ENCODE data around the gene TBL1XR1.
A peak's percentile ranks its signal among the peaks of the same experiment; 100 is the strongest.

The TBL1XR1 gene

GRCh38 chr3:177146646-177147045 lies 50.6 kb downstream of the TBL1XR1 start:
- Histone ChIP-seq H3K9ac (peak overlapping the region; percentile 86; the same call in 1 of the 2 replicates), H3K27ac (peak overlapping the region; percentile 98), H3K36me3 (ENCODE audit: insufficient read depth) (no peaks in the 10 kb centered on the region; the same call in 1 of the 2 replicates), H3K79me2 (ENCODE audit: insufficient read depth, low read depth) (peaks cover 100% of the 10 kb centered on the region), H3K4me1 (ENCODE audit: low read depth, poor library complexity, severe bottlenecking) (peaks cover 99% of the 10 kb centered on the region), H3K4me2 (peak overlapping the region; percentile 94), H3K27me3 (ENCODE audit: insufficient read depth, low read depth) (no peaks in the 10 kb centered on the region), H2AFZ (ENCODE audit: low read depth) (no peak overlapping the region), H4K20me1 (ENCODE audit: insufficient read depth) (peaks cover 27% of the 10 kb centered on the region), H3K4me3 (IDR thresholded peaks at IDR 0.05; ENCODE audit: insufficient read depth, low read depth, low read length) (no peak overlapping the region)
- TF ChIP-seq, protein P1, sequence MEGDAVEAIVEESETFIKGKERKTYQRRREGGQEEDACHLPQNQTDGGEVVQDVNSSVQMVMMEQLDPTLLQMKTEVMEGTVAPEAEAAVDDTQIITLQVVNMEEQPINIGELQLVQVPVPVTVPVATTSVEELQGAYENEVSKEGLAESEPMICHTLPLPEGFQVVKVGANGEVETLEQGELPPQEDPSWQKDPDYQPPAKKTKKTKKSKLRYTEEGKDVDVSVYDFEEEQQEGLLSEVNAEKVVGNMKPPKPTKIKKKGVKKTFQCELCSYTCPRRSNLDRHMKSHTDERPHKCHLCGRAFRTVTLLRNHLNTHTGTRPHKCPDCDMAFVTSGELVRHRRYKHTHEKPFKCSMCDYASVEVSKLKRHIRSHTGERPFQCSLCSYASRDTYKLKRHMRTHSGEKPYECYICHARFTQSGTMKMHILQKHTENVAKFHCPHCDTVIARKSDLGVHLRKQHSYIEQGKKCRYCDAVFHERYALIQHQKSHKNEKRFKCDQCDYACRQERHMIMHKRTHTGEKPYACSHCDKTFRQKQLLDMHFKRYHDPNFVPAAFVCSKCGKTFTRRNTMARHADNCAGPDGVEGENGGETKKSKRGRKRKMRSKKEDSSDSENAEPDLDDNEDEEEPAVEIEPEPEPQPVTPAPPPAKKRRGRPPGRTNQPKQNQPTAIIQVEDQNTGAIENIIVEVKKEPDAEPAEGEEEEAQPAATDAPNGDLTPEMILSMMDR (conservative IDR thresholded peaks at IDR 0.05; ENCODE audit: low read depth, low read length), result no peak

- Histone ChIP-seq H3K9ac (peak overlapping the region; percentile 86), H3K27me3 (ENCODE audit: insufficient read depth, low read depth) (no peaks in the 10 kb centered on the region), H3K27ac (peak overlapping the region; percentile 98), H3K4me1 (ENCODE audit: low read depth, poor library complexity, severe bottlenecking) (peaks cover 99% of the 10 kb centered on the region), H2AFZ (ENCODE audit: low read depth) (no peak overlapping the region), H3K79me2 (ENCODE audit: insufficient read depth, low read depth) (peaks cover 100% of the 10 kb centered on the region), H3K36me3 (ENCODE audit: insufficient read depth) (no peaks in the 10 kb centered on the region; the same call in 1 of the 2 replicates), H3K4me2 (peak overlapping the region; percentile 94), H3K4me3 (IDR thresholded peaks at IDR 0.05; ENCODE audit: insufficient read depth, low read depth, low read length) (no peak overlapping the region), H4K20me1 (ENCODE audit: insufficient read depth) (peaks cover 30% of the 10 kb centered on the region)
- TF ChIP-seq, protein P1 (conservative IDR thresholded peaks at IDR 0.05; ENCODE audit: low read depth, low read length), result no peak
Measured at GRCh38 chr3:177145954-177146353, 51.3 kb downstream of the TBL1XR1 start.

DNA sequence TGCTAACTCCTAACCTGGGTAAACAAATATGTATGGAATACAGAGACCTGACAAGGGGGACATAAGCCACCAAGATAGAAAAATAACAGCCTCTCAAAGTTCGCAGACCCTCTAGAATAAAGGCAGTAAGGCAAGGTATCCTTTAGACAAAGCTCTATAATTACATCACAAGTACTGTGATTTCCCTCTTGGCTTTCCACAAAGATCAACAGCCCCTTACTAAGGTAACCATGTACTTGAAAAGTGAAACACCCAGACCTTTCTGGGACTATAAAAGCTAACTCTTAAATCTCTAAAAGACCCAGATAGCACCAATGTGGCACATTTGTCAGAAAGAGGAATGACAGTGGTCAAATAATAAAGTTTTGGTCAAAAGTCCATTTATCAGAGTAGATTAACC lies 51.9 kb downstream of the TBL1XR1 start:
- peaks cover 25% of the 10 kb centered on the region for H4K20me1 ChIP-seq (ENCODE audit: insufficient read depth)
- H3K79me2 ChIP-seq (ENCODE audit: insufficient read depth, low read depth), result peaks cover 100% of the 10 kb centered on the region
- H3K4me1 ChIP-seq (ENCODE audit: low read depth, poor library complexity, severe bottlenecking), result peaks cover 99% of the 10 kb centered on the region
- no peak overlapping the region for H2AFZ ChIP-seq (ENCODE audit: low read depth)
- H3K4me2 ChIP-seq, result peak overlapping the region; percentile 94
- TF ChIP-seq, protein P1 (conservative IDR thresholded peaks at IDR 0.05; ENCODE audit: low read depth, low read length), result no peak
- peak overlapping the region; percentile 98 for H3K27ac ChIP-seq
- H3K27me3 ChIP-seq (ENCODE audit: insufficient read depth, low read depth), result no peaks in the 10 kb centered on the region
- no peaks in the 10 kb centered on the region; the same call in 1 of the 2 replicates for H3K36me3 ChIP-seq (ENCODE audit: insufficient read depth)
- H3K9ac ChIP-seq, result peak overlapping the region; percentile 86
- H3K4me3 ChIP-seq (IDR thresholded peaks at IDR 0.05; ENCODE audit: insufficient read depth, low read depth, low read length), result no peak overlapping the region

DNA sequence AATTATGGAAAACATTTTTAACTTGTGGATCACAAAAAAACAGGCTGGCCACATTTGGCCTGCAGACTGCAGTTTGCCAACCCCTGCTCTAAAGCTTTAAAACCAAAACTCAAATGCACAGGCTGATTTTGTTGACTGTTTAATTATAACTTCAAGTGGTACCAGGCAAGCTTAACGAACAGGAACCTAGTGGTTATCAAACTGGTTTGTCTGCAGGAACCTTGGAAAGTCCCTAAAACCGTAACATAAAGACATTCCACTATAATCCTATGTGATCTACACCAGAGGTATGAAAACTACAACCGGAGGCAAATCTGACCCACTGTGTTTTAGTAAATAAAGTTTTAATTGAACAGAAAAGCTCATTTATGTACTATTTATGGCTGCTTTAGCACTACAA lies 52.4 kb downstream of the TBL1XR1 start:
- Histone ChIP-seq H3K4me3 (IDR thresholded peaks at IDR 0.05; ENCODE audit: insufficient read depth, low read depth, low read length) (no peak overlapping the region), H2AFZ (ENCODE audit: low read depth) (no peak overlapping the region), H3K4me2 (peak overlapping the region; percentile 94), H3K4me1 (ENCODE audit: low read depth, poor library complexity, severe bottlenecking) (peaks cover 99% of the 10 kb centered on the region), H3K9ac (peak overlapping the region; percentile 86), H3K27ac (peak overlapping the region; percentile 98), H3K36me3 (ENCODE audit: insufficient read depth) (peaks cover under 1% of the 10 kb centered on the region; the same call in 1 of the 2 replicates), H3K79me2 (ENCODE audit: insufficient read depth, low read depth) (peaks cover 100% of the 10 kb centered on the region), H3K27me3 (ENCODE audit: insufficient read depth, low read depth) (no peaks in the 10 kb centered on the region), H4K20me1 (ENCODE audit: insufficient read depth) (peaks cover 20% of the 10 kb centered on the region)
- TF ChIP-seq, protein P1 (conservative IDR thresholded peaks at IDR 0.05; ENCODE audit: low read depth, low read length), result no peak
